ENCODE measurements around the gene KCNJ16. TPM values are rescaled to one million over a fixed set of nuclear protein-coding genes. Genes with fewer than 3 reads are reported as not detected.

KCNJ16 gene
- total RNA-seq, 2 donors from 2014 or later: 0.22 to 0.24 TPM

GRCh38 chr17:70184207-70184606, 109.2 kb downstream of the KCNJ16 start:
- intact Hi-C loops (cut with DNase I, micrococcal nuclease): no loop called here
- ATAC-seq: no peak
- DNase-seq: no peak

- ATAC-seq (no peak), DNase-seq (no peak)
- intact Hi-C loops (cut with DNase I, micrococcal nuclease): no loop called here
Observed at GRCh38 chr17:70184770-70185169, 109.7 kb downstream of the KCNJ16 start.

Other genes starting within 250 kb of the KCNJ16 start
- gene KCNJ2, start 94.3 kb downstream of the KCNJ16 start, total RNA-seq: 10 to 100 TPM; 17.6 to 25.8 TPM

Data from left colon (tissue), 2 donors.